ENCODE results near the gene CDH20.
"Not testable (repeated sequence)": the region's sequence is repeated elsewhere in the genome, so short reads cannot be mapped to it uniquely, and the experiment has no call there.

CDH20 gene

GRCh38 chr18:61350578-61350977, 17.3 kb downstream of the CDH20 start:
- no peak for DNase-seq

GRCh38 chr18:61352059-61352458, 18.8 kb downstream of the CDH20 start:
- no peak for DNase-seq

- no peak for DNase-seq
Observed at GRCh38 chr18:61352611-61353010, 19.4 kb downstream of the CDH20 start.

- DNase-seq, result no peak
Observed at GRCh38 chr18:61360404-61361383, 27.5 kb downstream of the CDH20 start.

GRCh38 chr18:61362511-61362910, 29.3 kb downstream of the CDH20 start:
- DNase-seq, result no peak

GRCh38 chr18:61364953-61365352, 31.7 kb downstream of the CDH20 start:
- DNase-seq, result no peak

- DNase-seq, result no peak
Observed at GRCh38 chr18:61368001-61368400, 34.8 kb downstream of the CDH20 start.

GRCh38 chr18:61369671-61370070, 36.4 kb downstream of the CDH20 start:
- DNase-seq, result not testable (repeated sequence)

- no peak for DNase-seq
Observed at GRCh38 chr18:61371111-61371510, 37.9 kb downstream of the CDH20 start.

GRCh38 chr18:61379827-61380226, 46.6 kb downstream of the CDH20 start:
- DNase-seq, result no peak

GRCh38 chr18:61388010-61388409, 54.8 kb downstream of the CDH20 start:
- no peak for DNase-seq

- no peak for DNase-seq
Observed at GRCh38 chr18:61394983-61395382, 61.8 kb downstream of the CDH20 start.

- DNase-seq, result no peak
Observed at GRCh38 chr18:61397222-61397621, 64.0 kb downstream of the CDH20 start.

GRCh38 chr18:61398961-61399705, 65.9 kb downstream of the CDH20 start:
- DNase-seq, result no peak

- no peak for DNase-seq
Observed at GRCh38 chr18:61400016-61400635, 66.9 kb downstream of the CDH20 start.

- no peak for DNase-seq
Observed at GRCh38 chr18:61400716-61401115, 67.5 kb downstream of the CDH20 start.

GRCh38 chr18:61402726-61403125, 69.5 kb downstream of the CDH20 start:
- no peak for DNase-seq

GRCh38 chr18:61413396-61413795, 80.2 kb downstream of the CDH20 start:
- no peak for DNase-seq

- DNase-seq, result no peak
Observed at GRCh38 chr18:61414086-61414485, 80.9 kb downstream of the CDH20 start.

- no peak for DNase-seq
Observed at GRCh38 chr18:61419763-61420162, 86.5 kb downstream of the CDH20 start.

GRCh38 chr18:61420218-61420885, 87.1 kb downstream of the CDH20 start:
- DNase-seq, result no peak

- DNase-seq, result no peak
Observed at GRCh38 chr18:61426492-61427053, 93.3 kb downstream of the CDH20 start.

GRCh38 chr18:61428266-61428665, 95.0 kb downstream of the CDH20 start:
- no peak for DNase-seq

Data from activated CD4-positive, alpha-beta T cell treated with anti-CD3 and anti-CD28 coated beads, Interleukin-2, amount 50 U/mL, for 48 hours (primary cell).